Suprapubic skin (tissue), 4 donors: Measurements from ENCODE around the gene MRPS18A. TPM values are rescaled to one million over a fixed set of nuclear protein-coding genes. Genes with fewer than 3 reads are reported as not detected.
"Not testable (repeated sequence)": the region's sequence is repeated elsewhere in the genome, so short reads cannot be mapped to it uniquely, and the experiment has no call there.

Source experiments
- DNase-seq, 2 donors: peaks; one replicate each; pipeline ENCODE4 v3.0.0-alpha.2; 2019; ENCODE audit warnings: low spot score in 2 of 2
- H3K27ac ChIP-seq: fragments of 200-600 bp; sonication (generic); one replicate; pipeline ENCODE4 v1.5.1; 2019
- H3K27me3 ChIP-seq: fragments of 200-600 bp; sonication (generic); one replicate; pipeline ENCODE4 v1.5.1; 2019
- H3K36me3 ChIP-seq: fragments of 200-600 bp; sonication (generic); one replicate; pipeline ENCODE4 v1.5.1; 2019
- H3K4me1 ChIP-seq: fragments of 200-600 bp; sonication (generic); one replicate; pipeline ENCODE4 v1.5.1; 2019
- H3K4me3 ChIP-seq: fragments of 200-600 bp; sonication (generic); one replicate; pipeline ENCODE4 v1.5.1; 2019; ENCODE audit warnings: mild to moderate bottlenecking
- H3K9me3 ChIP-seq: fragments of 200-600 bp; sonication (generic); one replicate; pipeline ENCODE4 v1.5.1; 2019
- EP300 ChIP-seq: sonication (generic); formaldehyde crosslinking; IDR thresholded peaks from one replicate; pipeline ENCODE4 v1.6.1; 2017; ENCODE audit warnings: antibody characterized with exemption
- POLR2A ChIP-seq, 2 donors: fragments of 450-650 bp; IDR thresholded peaks; one replicate each; pipeline ENCODE4 v1.6.1; 2017; ENCODE audit warnings: antibody characterized with exemption in 2 of 2, mild to moderate bottlenecking in 2 of 2, moderate library complexity in 2 of 2
- POLR2AphosphoS5 ChIP-seq, 3 donors: sonication (generic); formaldehyde crosslinking; IDR thresholded peaks; one replicate each; pipeline ENCODE4 v1.6.1; 2017; ENCODE audit warnings: antibody characterized with exemption in 3 of 3
- WGBS: methylation state at CpG from one replicate; pipeline ENCODE4 v1.1.5; 2018; 5-methylcytosine and 5-hydroxymethylcytosine counted together
- total RNA-seq, 4 donors: library from RNA; depleted of rRNA; stranded (reverse); fragments of >200 nt; gene quantifications; one replicate each; pipeline ENCODE4 v1.1.0, GENCODE V29; 2016
- TF ChIP-seq, protein P1 (sequence below), 2 donors: fragments of 200-600 bp in 1 of 2; fragments of 450-650 bp in 1 of 2; sonication (generic) in 1 of 2; IDR thresholded peaks; one replicate each; pipeline ENCODE4 v1.5.1; 2016 to 2019; ENCODE audit warnings: antibody characterized with exemption in 2 of 2, mild to moderate bottlenecking in 1 of 2, moderate library complexity in 1 of 2

The MRPS18A gene
- total RNA-seq, 4 donors from 2014 or later: 43.6 to 59.0 (median 48.6) TPM

DNA sequence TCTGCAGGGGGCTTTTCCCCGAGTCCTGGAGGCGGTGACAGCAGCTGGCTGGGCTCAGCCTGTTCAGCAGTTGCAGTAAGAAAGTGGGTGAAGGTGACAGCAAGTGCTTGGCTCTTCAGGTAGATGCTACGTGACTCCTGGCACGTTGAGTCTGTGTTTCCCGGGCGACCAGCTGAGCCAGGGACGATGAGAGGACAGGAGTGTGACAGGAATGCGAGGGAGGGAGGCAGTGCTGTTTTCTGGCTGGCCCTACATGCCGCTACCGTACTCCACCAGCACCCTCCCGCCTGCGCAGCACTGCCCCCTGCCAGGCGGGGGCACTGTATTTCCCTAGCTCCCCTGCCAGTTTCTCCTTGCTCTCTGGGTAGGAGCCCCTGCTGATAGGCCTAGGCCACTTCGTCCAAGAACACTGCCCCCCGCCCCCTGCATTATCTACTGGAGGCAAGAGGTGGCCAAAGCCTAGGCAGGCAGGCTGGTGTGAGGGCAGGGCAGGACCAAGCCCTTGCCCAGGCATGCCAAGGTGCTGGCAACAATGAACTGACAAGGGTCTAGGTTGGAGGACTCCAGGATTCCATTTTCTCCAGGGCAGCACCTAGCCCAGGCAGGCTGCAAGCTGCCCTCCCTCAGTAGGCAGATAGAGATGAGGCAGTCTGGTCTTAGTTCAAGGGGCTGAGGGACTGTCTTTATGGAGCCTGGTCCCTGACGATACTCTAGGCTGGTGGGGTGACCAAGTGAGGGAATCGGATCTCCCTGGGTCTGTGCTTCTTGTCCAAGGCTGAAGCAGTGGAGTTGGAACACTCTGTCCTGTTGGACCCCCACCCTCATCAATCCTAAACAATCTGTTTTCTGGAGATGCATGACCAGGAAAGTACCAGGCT, 19.2 kb downstream of the MRPS18A start:
- Histone ChIP-seq H3K4me3 (no peak overlapping the region), H3K27me3 (no peaks in the 10 kb centered on the region), H3K27ac (no peak overlapping the region), H3K4me1 (peaks cover 39% of the 10 kb centered on the region), H3K36me3 (peaks cover 28% of the 10 kb centered on the region), H3K9me3 (no peaks in the 10 kb centered on the region)
- WGBS: 25% methylated on average over 8 of the region's 17 CpGs
- no peak for DNase-seq
- TF ChIP-seq, protein P1, sequence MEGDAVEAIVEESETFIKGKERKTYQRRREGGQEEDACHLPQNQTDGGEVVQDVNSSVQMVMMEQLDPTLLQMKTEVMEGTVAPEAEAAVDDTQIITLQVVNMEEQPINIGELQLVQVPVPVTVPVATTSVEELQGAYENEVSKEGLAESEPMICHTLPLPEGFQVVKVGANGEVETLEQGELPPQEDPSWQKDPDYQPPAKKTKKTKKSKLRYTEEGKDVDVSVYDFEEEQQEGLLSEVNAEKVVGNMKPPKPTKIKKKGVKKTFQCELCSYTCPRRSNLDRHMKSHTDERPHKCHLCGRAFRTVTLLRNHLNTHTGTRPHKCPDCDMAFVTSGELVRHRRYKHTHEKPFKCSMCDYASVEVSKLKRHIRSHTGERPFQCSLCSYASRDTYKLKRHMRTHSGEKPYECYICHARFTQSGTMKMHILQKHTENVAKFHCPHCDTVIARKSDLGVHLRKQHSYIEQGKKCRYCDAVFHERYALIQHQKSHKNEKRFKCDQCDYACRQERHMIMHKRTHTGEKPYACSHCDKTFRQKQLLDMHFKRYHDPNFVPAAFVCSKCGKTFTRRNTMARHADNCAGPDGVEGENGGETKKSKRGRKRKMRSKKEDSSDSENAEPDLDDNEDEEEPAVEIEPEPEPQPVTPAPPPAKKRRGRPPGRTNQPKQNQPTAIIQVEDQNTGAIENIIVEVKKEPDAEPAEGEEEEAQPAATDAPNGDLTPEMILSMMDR (IDR thresholded peaks at IDR 0.05): peak; percentile 21 to 47
- no peak for TF ChIP-seq POLR2A (IDR thresholded peaks at IDR 0.05)

DNA sequence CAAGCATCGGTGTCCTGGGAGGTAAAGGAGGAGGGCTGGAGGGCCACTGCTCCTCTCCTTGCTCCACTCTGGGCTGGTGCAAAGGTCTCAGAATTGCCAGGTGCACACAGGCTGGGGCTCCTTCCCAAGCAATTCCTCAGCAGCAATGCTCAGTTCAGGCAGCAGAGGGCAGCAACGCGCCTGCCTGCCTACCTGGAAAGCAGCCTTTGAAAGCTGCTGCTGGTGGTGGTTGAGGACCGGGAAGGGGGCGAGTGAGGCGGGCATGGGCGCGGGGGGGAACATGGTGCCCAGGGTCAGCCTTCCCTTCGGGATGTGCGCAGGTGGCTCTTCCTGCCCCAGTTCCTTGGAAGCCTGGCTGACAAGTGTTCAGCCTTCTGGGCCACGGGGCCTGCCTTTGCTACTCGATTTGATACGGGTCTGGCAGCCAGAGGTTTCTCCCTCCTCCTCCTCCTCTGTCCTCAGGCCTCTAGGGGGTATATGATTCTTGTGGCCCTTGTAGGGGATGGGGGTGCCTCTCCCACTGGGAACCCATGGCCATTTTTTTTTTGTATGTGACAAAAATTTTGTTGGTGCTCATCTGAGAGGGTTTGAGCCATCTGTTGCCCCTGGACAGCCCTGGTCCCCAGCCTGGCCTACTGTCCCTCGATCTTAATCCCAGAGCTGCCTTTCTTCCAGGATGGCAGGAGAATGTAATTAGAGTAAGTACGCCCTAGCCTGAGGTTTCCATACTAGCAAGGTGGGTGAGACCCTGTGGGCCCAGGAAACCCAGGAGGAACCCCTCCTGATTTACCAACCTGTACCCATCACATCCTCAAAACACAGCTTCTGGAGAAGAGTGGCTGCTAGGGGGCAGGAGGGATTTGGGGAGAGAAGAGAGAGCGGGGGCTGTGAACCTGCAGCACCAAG, 20.1 kb downstream of the MRPS18A start:
- Histone ChIP-seq H3K36me3 (peaks cover 22% of the 10 kb centered on the region), H3K4me1 (peaks cover 39% of the 10 kb centered on the region), H3K27ac (no peak overlapping the region), H3K27me3 (no peaks in the 10 kb centered on the region), H3K9me3 (no peaks in the 10 kb centered on the region), H3K4me3 (no peak overlapping the region)
- WGBS: 19% methylated on average over 7 of the region's 16 CpGs
- TF ChIP-seq, protein P1 (IDR thresholded peaks at IDR 0.05): peak; percentile 88 to 92
- TF ChIP-seq POLR2A (IDR thresholded peaks at IDR 0.05): no peak
- peak; percentile 86 to 87 for DNase-seq

DNA sequence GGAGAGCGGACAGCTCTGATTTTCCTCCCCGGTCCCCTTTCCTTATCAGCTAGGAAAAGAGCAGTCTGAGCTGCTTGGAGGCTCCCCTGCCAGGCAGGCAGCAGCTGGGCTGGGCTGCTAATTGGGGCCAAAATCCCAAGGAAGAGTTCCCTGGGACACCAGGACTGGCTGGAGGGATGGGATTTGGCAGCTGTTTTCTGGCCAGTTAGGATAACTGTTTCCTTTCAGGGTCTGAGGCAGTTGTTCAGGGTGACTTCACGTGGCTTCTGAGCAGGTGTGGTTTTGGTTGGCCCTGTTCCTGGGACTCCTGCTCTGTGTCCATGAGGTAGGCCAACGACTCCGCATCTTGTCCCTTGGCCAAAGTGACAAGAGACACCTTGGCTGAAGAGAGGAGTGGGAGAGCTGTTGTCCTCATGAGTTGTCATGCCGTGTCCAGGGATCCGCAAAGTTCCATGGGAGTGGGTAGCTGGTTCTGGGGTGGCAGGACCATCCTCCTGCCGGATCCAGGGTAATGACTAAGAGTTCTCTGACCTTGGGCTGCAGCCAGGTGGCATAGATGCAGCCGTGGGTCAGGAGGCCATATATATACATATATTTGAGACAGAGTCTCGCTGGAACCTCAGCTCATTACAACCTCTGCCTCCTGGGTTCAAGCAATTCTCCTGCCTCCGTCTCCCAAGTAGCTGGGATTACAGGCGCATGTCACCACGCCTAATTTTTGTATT, 21.2 kb downstream of the MRPS18A start:
- H3K27ac ChIP-seq: no peak overlapping the region

DNA sequence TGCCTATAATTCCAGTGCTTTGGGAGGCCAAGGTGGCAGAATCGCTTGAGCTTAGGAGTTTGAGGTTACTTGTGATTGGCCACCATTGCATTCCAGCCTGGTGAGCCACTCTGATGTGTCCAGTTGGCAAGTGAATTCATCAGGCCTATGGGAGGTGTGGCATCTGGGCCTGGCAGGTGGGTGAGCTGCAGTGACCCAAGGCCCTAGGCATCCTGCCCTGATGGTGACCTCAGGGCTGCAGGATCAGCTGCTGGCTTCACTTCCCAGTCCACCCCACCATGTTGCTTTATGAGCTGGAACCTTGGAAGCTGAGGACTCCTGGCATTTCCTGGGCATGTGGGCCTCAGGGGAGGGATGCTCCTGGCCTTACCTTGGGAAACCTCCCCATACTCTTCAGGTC, 22.2 kb downstream of the MRPS18A start:
- no CpG with 5 or more reads among the region's 1 CpG for WGBS
- H3K4me1 ChIP-seq: peaks cover 35% of the 10 kb centered on the region
- no peak overlapping the region for H3K4me3 ChIP-seq
- no peak overlapping the region for H3K27ac ChIP-seq
- no peaks in the 10 kb centered on the region for H3K9me3 ChIP-seq
- peaks cover under 1% of the 10 kb centered on the region for H3K36me3 ChIP-seq
- DNase-seq: no peak
- TF ChIP-seq POLR2A (IDR thresholded peaks at IDR 0.05): no peak
- TF ChIP-seq, protein P1 (IDR thresholded peaks at IDR 0.05): no peak
- TF ChIP-seq POLR2AphosphoS5 (IDR thresholded peaks at IDR 0.05): no peak
- TF ChIP-seq EP300: no peak
- H3K27me3 ChIP-seq: no peaks in the 10 kb centered on the region

More for the DNA sequence above, 21.2 kb downstream of the MRPS18A start:
- Histone ChIP-seq H3K9me3 (no peaks in the 10 kb centered on the region), H3K4me3 (no peak overlapping the region), H3K36me3 (peaks cover 10% of the 10 kb centered on the region), H3K27me3 (no peaks in the 10 kb centered on the region), H3K4me1 (peaks cover 39% of the 10 kb centered on the region)
- DNase-seq: no peak
- 62% methylated on average over 9 of the region's 13 CpGs for WGBS
- TF ChIP-seq EP300 (no peak), POLR2A (IDR thresholded peaks at IDR 0.05) (no peak)
- TF ChIP-seq, protein P1 (IDR thresholded peaks at IDR 0.05): no peak

DNA sequence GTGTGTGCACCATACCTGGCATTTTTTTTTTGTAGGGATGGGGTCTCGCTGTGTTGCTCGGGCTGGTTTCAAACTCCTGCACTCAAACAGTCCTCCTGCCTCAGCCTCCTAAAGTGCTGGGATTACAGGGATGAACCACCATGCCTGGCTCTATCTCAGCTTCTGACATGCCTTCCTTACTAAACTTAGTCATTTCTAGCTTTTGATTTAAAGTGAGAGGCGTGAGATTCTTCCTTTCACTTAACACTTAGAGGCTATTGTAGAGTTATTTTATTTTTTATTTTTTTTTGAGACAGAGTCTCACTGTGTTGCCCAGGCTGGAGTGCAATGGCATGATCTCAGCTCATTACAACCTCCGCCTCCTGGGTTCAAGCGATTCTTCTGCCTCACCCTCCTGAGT, 24.6 kb downstream of the MRPS18A start:
- H3K27me3 ChIP-seq, DNase-seq, H3K27ac ChIP-seq, H3K4me3 ChIP-seq, H3K36me3 ChIP-seq, H3K9me3 ChIP-seq: not testable (repeated sequence)
- WGBS: 91% methylated on average over 5 of the region's 5 CpGs
- peaks cover 10% of the 10 kb centered on the region for H3K4me1 ChIP-seq
